ENCODE measurements around the gene BUD23. TPM values are rescaled to one million over a fixed set of nuclear protein-coding genes. Genes with fewer than 3 reads are reported as not detected.

Gene BUD23
- total and polyA plus RNA-seq, 9 of the 15 experiments (the other 6 are each of a cell fraction or from before 2014, with no cell fraction given), result 79.5 to 270 (median 150) TPM

DNA sequence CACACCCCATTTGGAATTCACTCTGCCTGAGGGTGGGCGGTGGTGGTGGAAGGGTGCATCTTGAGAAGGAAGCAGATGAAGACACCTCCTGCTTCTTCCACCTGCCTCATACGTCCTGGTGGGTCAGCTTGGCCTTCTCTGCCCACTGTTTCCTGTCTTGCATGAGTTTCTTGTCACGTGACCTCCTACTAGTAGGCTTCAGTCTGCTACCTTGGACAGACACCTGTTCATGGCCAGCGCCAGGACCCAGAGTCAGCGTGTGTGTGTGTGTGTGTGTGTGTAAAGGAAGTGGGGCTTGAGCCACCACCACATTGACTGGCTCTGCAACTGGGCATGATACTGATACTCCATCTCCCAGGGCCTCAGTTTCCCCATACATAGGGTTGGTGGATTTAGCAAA is 32.9 kb upstream of the BUD23 start (continued):
- TF ChIP-seq ZNF23 (CRISPR knock-in tag; IDR thresholded peaks at IDR 0.05) (no peak), ZNF143 (CRISPR knock-in tag; IDR thresholded peaks at IDR 0.05) (no peak), RBM17 (IDR thresholded peaks at IDR 0.05; ENCODE audit: borderline replicate concordance, low read depth, low read length) (no peak), IFI16 (CRISPR knock-in tag; IDR thresholded peaks at IDR 0.05) (no peak), BCOR (IDR thresholded peaks at IDR 0.05) (no peak), ZNF197 (CRISPR knock-in tag; IDR thresholded peaks at IDR 0.05; ENCODE audit: low read depth) (no peak), NR3C1 (CRISPR knock-in tag; IDR thresholded peaks at IDR 0.05) (no peak), SUPT5H (IDR thresholded peaks at IDR 0.05) (no peak), CBFA2T2 (conservative IDR thresholded peaks at IDR 0.05) (peak; percentile 66), NONO (IDR thresholded peaks at IDR 0.05; ENCODE audit: low read depth in 2 of 2, low read length in 1 of 2) (no peak)
- TF ChIP-seq, protein P1, sequence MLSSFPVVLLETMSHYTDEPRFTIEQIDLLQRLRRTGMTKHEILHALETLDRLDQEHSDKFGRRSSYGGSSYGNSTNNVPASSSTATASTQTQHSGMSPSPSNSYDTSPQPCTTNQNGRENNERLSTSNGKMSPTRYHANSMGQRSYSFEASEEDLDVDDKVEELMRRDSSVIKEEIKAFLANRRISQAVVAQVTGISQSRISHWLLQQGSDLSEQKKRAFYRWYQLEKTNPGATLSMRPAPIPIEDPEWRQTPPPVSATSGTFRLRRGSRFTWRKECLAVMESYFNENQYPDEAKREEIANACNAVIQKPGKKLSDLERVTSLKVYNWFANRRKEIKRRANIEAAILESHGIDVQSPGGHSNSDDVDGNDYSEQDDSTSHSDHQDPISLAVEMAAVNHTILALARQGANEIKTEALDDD (IDR thresholded peaks at IDR 0.05), result no peak
- TF ChIP-seq, protein P2, sequence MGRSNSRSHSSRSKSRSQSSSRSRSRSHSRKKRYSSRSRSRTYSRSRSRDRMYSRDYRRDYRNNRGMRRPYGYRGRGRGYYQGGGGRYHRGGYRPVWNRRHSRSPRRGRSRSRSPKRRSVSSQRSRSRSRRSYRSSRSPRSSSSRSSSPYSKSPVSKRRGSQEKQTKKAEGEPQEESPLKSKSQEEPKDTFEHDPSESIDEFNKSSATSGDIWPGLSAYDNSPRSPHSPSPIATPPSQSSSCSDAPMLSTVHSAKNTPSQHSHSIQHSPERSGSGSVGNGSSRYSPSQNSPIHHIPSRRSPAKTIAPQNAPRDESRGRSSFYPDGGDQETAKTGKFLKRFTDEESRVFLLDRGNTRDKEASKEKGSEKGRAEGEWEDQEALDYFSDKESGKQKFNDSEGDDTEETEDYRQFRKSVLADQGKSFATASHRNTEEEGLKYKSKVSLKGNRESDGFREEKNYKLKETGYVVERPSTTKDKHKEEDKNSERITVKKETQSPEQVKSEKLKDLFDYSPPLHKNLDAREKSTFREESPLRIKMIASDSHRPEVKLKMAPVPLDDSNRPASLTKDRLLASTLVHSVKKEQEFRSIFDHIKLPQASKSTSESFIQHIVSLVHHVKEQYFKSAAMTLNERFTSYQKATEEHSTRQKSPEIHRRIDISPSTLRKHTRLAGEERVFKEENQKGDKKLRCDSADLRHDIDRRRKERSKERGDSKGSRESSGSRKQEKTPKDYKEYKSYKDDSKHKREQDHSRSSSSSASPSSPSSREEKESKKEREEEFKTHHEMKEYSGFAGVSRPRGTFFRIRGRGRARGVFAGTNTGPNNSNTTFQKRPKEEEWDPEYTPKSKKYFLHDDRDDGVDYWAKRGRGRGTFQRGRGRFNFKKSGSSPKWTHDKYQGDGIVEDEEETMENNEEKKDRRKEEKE (IDR thresholded peaks at IDR 0.05; ENCODE audit: borderline replicate concordance in 1 of 2, control insufficient read depth in 1 of 2, low read depth in 2 of 2, low read length in 1 of 2), result no peak
- TF ChIP-seq, protein P3, sequence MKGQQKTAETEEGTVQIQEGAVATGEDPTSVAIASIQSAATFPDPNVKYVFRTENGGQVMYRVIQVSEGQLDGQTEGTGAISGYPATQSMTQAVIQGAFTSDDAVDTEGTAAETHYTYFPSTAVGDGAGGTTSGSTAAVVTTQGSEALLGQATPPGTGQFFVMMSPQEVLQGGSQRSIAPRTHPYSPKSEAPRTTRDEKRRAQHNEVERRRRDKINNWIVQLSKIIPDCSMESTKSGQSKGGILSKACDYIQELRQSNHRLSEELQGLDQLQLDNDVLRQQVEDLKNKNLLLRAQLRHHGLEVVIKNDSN (CRISPR knock-in tag; IDR thresholded peaks at IDR 0.05), result peak; percentile 65
